Posterior cingulate gyrus (tissue), 11 donors: ENCODE measurements around the gene OPN4.
A peak's percentile ranks its signal among the peaks of the same experiment; 100 is the strongest.

Experiments used
- DNase-seq, 10 donors: peaks; one replicate each; pipeline versions ENCODE4 v3.0.0 to v3.0.0-alpha.2; 2020 to 2021; ENCODE audit warnings: mixed read lengths in 3 of 10
- intact Hi-C: fragments of 100-400 bp; cut with DNase I; formaldehyde crosslinking; loops from one replicate; pipeline ENCODE4 v1.15.1; 2023

The OPN4 gene

DNA sequence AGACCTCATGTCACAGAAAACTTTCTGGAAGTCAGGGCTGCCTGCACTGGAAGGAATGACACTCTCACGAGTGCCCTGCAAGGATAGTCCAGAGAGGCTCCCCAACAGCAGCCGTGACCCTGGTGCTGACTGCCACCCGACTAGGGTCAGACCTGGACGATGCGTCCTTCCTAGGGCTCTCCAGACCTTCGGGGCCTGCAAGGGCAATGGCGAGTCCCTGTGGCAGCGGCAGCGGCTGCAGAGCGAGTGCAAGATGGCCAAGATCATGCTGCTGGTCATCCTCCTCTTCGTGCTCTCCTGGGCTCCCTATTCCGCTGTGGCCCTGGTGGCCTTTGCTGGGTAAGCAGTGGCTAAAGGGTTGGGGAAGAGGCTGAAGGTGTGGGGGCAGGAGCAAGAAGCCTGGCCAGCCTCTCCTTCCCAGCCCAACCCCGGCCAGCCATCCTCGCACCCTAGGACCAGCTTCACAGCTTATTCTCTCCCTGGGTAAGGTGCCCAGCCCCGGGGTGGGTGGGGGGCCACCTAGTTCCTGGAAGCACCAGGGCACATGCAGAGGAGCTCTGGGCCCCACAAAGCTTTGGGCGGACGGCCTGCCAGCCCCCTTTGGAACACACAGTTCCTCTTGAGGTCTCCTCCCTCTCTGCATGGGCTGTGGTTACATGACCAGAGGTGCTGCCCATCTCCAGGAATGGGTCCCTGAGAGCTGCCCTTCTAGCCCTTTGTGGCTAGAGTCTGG is 5.5 kb downstream of the OPN4 start:
- peak in 7 of 10 donors; percentile 5 to 77 (median 12) for DNase-seq
- intact Hi-C loops: no loop called here

DNA sequence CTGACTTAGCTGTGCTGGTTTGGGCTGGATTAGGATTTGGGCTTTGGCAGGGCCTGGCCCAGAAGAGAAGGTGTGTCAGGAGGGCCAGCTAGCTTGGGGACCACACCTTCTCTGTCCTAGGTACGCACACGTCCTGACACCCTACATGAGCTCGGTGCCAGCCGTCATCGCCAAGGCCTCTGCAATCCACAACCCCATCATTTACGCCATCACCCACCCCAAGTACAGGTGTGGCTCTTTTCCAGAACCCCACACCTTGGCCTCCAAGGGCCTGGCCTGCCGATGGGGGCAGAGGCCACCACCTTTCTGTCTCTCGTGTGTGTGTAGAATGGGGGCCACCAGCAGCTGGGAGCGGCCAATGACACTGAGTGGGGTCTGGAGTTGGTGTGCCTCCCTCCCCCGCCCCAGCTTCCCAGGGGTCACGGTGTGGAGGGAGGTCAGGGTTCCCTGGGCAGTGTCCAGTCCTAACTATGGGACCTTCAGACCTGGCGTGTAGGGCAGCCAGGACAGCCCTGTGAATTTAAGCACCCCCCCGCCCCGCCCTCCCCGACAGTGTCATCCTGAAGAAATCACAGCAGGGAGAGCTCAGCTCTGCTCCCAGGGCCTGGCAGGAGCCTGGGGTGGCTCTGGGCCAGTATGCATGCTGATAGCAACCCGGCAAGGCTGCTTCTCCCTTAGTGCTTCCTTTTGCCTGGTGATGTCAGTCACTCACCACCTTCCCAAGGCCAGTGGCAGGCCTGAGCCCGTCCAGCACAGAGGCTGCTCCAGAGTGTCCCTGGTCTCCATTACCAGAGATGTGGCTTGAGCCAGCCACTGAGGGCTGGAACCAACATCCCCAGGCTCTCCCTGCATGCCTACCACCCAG is 7.0 kb downstream of the OPN4 start:
- intact Hi-C loops: no loop called here
- DNase-seq: peak in 4 of 10 donors; percentile 19 to 85 (median 67)

DNA sequence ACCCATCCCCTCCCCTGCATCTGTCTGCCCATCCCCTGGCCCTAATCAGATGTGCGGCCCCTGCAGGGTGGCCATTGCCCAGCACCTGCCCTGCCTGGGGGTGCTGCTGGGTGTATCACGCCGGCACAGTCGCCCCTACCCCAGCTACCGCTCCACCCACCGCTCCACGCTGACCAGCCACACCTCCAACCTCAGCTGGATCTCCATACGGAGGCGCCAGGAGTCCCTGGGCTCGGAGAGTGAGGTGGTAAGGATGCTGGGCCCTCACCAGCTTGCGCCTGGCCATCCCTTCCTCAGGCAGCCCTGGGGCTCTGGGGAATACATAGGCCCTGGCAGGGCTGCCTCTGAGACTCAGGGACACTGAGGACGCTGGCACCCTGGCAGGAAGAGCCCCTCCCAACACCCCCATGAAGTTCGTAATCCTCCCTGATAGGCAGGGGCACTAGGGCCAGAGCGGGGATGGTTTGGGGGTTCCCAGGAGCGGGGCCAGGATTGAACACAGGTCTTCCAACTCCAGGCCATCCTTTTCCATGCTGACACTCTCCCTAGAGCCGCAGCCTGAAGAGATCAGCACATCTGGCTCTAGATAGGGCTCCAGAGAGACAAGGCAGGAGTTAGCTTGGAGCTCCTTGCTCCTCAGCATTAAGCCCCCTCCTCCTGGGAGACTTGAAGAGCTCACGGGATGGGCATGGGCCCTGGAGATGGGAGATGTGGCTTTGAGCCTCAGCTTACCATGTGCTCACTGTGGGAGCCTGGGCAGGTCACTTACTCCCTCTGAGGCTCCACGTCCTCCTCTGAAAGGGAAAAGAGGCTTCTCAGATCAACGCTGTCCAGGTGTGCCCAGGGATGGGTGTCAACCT is 8.1 kb downstream of the OPN4 start:
- peak in 3 of 10 donors; percentile 56 to 65 (median 64) for DNase-seq
- intact Hi-C loops: no loop called here

DNA sequence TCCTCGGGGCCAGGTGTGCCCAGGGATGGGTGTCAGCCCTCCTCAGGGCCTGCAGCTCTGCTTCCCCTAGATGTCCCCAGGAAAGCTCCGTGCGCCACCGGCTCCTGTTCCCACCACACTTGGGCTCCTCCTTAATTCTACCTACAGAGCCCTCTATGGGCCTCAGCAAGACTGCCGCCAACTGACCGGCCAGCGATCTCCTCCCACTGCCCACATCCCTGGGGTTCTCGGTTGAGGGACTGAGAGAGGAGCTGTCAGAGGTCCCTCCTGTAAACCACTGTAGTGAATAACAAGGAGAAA is 8.6 kb downstream of the OPN4 start:
- DNase-seq: peak in 3 of 10 donors; percentile 17 to 66 (median 26)
- intact Hi-C loops: no loop called here

DNA sequence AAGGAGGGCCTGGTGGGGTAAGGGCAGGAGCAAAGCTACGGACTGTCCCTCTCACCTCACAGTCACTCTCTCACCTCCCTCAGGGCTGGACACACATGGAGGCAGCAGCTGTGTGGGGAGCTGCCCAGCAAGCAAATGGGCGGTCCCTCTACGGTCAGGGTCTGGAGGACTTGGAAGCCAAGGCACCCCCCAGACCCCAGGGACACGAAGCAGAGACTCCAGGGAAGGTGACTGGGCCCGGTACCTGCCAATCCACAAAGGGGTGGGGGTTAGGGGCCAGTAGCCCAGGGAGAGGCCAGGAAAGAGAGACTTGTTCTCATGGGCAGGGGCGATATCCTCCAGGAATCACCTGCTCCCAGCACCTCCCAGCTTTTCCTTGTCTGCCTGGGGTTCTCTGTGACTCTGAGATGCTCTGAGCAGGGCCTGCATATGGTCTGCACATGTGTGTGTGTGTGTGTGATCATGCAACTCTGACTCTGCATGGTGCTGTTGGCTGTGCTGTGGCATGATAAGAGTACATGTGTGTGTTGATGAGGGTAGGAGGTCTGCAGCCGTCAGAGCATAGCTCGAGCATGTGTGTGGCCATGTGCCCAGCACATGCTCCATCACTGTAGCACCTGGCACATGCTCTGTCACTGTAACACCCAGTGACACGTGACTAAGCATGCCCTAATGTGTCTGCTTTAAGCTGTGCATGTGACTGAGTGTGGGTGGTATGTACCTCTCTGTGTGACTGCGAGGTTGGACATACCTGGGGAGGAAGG is 9.4 kb downstream of the OPN4 start:
- intact Hi-C loops: no loop called here
- peak in 3 of 10 donors; percentile 35 to 69 (median 67) for DNase-seq

DNA sequence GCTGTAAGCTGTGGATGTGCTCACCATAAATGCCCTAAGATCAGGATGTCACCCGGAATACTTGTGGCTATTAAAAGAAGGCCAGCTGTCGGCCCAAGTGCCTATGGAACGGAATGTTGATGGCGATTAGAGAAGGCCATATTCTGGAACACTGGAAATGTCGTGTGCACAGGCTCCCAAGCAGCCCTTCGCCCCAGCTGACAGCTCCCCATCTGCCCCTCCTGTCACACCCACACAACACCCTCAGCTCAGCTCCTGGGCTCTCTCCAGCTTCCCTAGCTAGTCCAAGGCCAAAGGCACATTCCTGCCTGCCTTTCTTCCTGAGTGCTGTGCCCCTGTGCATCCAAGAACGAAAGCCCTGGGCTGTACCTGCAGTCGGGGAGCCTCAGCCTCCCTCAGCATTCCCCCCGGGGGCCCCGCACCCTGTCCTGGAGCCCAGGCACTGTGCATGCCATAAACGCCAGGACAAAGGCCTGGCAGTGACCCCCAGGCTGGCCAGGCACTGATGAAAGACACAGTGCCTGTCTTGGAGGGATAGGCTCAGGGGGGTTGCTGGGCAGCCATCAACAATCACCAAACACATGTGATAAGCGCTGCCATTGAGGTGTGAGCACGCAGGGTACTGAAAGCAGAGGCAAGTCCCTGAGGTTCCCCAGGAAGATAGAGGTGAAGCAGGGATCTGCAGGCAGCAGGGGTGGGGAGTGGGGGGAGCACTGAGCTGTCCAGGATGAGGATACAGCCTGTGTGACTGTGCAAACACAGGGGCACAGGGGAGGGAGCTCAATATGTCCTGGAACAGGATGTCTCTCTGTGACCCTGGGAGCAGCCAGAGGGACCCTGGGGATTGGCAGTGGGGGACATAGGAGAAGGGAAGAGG is 10.2 kb downstream of the OPN4 start:
- peak in 3 of 10 donors; percentile 48 to 90 (median 73) for DNase-seq
- intact Hi-C loops: no loop called here

DNA sequence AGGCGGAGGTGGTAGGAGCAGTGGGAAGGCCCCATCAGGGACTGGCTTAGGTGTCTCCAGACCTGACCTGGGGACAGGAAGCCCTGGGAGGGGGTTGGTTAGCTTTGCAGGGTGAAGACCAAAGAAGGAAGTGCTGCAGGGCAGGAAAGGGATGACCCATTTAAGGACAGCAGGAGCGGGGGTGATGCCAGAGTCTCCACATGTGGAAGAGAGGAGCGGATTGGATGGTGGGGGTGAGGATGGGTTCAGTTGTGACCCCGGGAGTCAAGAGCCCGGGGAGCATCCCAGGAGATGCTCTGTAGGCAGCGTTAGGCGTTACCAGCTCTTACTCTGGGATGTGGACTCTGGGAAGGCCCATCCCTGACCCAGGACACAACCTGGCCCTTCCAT is 10.9 kb downstream of the OPN4 start:
- DNase-seq: peak in 1 of 10 donors; percentile 68
- intact Hi-C loops: no loop called here

DNA sequence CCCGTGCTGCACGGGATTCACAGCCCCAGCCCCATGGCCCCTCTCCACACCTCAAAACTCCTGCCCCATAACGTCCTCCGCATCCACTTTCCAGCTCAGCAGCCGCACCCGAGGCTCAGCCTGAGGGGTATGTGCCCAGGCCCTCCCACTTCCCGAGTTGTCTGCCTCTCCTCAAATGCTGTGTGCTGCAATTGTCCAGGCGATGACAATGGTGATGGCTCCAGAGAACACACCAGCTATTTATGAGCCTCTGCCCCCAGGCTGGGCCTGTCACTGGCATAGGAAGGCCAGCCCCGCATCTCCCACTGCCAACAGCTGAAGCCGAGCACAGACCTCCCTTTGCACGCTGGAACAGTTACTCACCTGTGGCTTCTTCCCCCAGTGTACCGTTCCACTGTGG is 11.5 kb downstream of the OPN4 start:
- intact Hi-C loops: no loop called here
- DNase-seq: peak in 9 of 10 donors; percentile 49 to 97 (median 80)

DNA sequence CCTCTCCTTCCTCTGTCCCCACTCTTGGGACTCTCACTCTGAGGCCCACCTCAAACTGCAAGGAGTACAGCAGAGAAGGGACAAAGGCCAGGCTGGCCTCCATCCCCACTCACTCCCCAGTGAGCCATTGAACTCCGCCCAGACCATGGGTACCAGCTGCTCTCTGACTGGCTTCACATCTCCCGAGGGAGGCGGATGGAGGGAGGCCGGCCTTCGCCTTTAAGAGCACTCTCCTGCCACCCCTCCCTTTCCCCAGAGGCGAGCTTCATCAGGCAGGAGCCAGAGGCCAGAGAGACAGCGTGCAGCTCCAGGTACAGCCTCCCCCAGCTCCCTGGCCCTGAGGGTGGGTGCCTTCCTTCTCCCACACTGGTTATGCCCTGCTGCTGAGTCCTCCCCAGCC is 12.2 kb downstream of the OPN4 start:
- DNase-seq: peak in 7 of 10 donors; percentile 36 to 95 (median 63)
- intact Hi-C loops: no loop called here

DNA sequence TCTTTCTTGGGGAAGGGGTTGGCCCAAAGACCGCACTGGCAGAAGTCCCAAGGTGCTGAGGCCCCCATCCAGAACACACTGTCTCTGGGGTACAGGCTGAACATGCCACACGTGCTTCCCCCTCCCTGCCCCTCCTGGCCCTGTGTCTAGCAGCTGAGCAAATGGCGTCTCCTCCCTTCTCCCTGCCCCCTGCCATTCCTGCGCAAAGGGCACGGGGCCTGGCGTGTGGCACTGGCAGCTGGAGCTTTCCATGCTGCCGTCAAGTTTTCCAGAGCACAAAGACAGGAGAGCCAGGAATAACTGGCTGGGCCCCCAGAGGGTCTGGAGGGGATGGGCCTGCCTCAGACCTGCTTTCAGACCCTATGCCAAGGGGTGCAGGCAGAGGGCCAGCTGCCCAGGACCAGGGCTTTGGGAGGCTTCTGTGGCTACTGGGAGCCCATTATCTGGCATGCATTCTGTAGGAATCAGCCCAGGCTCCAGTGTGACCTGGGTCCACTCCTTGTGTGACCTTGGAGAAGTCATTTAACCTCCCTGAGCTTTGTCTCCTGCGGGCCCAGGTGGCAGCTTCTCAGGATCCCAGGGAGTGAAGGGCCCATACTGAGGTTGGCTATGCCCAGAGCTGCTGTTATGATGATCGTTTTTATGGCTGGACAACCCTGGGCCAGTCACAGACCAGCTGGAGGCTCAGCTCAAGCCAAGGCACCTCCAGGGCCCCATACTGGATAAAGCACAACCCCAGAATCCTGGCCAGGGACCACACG is 13.3 kb downstream of the OPN4 start:
- DNase-seq: no peak
- intact Hi-C loops: no loop called here

DNA sequence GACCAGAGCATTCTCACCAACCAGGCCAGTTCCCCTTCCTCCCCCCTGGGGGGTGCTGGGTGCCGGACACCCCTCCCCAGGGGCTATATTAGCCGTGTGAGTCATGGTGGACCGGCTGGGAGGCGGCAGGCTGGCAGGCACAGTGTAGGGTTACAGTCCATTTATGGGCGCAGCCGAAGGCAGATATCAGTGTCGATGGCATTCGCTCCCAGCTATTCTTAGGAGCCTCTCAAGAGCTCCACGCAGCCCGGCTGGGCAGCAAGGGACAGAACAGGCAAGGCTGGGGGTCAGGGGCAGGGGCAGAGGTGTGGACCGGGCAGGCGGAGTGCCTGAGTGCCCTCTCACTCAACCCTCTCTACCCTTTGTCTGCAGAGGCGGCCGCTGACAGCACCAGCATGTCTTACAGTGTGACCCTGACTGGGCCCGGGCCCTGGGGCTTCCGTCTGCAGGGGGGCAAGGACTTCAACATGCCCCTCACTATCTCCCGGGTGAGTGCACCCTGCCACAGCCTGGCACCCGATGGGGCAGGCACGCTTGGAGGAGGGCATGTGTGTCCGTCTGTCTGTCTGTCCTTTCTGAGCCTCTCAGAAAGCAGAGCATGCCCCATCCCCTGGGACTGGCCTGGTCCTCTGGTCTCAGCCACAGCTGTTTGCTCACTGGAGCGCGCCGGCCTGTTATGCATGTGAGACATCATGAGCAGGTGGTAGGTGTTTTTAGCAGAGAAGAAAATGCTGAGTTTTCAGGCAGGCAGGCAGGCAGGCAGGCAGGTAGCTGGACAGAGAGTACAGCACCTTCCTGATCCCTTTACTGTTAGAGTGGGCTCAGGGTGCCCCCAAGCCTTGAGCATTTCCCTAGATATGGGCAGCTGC is 14.2 kb downstream of the OPN4 start, which contains the start of gene LDB3:
TSS of gene LDB3 (plus strand) at position 215 of the 869 bp plus-strand sequence. CDS start at position 396, 181 bp downstream.
- DNase-seq: no peak
- intact Hi-C loops: no loop called here

DNA sequence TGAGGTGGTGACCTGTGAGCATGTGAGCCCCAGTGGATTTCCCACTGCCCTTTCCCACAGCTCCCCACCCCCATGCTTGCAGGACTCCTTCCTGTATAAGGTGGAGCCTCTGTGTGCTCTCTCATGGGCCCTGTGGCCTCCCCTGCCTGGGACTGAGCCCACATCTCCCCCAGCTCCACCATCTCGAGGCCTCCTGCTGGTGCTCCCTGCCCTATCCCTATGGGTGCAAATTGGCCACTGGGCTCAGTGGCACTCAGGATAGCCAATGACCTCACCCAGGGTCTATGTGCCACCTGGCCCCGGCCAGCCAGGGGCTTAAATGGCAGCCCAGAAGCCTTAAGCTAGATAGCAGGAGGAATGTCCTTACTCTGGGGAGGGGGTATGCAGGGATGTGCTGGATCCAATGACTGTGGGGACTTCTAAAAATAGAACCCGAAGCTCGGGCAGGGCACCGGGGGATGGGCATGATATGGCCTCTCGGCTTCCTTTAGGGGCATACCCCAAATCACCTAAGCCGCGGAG is 16.0 kb downstream of the OPN4 start:
- intact Hi-C loops: no loop called here
- no peak for DNase-seq

DNA sequence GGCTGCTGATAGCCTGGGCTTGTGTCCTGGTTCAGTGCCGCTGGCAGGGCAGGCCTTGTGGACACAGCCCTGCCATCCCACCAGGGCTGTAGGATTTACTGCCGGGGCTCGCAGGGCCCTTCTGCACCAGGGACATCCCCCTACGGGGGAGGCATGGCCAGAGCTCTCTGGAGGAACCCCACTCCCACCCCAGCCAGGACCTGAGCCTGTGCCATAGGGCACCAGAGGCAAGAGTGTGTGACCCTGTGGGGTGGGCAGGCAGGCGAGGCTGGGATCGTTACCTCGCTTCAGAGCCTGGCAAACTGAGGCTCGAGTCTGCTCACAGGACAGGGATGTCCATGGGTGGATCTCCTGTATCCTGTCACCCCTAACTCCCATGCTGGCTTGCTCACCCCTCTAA is 16.5 kb downstream of the OPN4 start:
- intact Hi-C loops: no loop called here

DNA sequence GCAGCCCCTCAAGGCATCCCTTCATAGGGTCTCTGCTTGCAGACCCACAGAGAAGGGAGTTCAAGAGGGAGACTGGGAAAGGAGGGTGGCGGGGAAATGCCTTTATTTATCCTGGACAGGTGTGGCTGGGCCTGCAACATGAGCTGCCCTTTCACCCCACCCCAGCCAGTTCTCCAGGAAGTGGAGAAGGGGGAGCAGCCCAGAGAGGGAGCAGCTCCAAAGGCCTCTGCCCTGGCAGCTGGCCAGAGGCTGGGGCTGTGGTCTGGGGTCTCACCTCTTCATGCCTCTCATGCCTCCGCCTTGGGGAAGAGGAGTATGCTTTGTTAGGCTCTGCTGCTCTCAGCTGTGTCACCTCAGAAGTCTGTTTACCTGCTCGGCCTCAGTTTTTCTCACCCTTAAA is 17.1 kb downstream of the OPN4 start:
- intact Hi-C loops: no loop called here

More for the DNA sequence above, 16.5 kb downstream of the OPN4 start:
- DNase-seq: no peak

DNA sequence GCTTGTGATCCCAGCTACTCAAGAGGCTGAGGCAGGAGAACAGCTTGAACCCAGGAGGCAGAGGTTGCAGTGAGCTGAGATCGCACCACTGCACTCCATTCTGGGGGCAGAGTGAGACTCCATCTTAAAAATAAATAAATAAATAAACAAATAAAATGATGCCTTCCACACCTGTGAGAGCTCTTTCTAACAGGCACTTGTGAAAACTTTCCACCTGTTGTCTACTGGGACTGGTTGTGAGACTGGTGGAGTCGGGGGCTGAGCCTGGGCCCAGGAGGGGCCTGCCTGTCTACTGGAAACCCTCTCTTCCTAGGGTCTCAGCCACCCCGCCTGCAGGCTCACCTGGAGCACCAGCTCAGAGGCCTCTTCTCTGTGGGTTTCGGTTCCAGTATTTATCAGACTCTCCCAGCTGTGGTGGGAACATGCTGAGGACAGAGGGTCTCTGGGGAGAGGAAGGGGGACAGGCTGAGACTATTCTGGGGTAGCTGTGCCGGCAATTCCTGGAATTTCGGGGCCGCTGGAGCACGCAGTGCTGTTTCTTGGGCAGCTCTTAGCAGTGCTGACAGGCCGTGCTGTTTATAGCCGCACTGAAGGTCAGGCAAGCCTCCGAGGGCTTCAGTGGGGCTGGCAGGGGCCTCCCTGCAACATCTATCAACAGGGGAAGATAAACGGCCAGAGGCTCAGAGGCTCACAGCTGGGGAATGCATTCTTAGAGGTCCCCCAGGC is 17.8 kb downstream of the OPN4 start:
- intact Hi-C loops: no loop called here
- no peak for DNase-seq

More for the DNA sequence above, 17.1 kb downstream of the OPN4 start:
- no peak for DNase-seq

DNA sequence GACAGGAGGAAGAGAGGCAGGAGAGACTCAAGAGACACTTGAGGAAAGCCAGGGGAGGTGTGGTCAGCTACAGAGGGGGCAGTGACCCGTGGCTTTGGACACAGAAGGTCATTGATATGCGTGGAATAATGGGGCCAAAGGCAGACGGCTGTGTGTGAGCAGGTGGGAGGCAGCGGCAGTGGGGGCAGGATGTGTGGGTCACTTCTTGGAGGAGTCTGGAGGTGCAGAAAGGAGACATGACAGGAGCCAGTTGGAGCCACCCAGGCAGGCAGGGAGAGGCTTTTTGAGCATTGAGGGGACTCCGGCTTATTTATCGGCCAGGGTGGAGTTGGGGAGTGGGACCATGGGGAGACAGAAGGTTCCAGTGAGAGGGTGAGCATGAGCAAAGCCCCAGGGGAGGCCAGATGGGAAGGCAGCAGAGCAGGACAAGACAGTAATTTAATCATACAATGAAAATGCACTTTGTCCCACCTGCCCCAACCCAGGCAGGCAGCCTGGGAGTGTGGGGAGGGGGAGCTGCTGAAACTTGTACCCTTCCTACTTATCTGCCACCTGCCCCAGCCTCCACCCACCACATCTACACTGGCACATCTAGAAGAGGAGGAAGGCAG is 19.0 kb downstream of the OPN4 start:
- DNase-seq: no peak
- intact Hi-C loops: no loop called here
